ENCODE measurements around the gene ZC3HAV1L.

GRCh38 chr7:139058943-139059342 is 23.1 kb upstream of the ZC3HAV1L start:
- TF ChIP-seq, protein P1, sequence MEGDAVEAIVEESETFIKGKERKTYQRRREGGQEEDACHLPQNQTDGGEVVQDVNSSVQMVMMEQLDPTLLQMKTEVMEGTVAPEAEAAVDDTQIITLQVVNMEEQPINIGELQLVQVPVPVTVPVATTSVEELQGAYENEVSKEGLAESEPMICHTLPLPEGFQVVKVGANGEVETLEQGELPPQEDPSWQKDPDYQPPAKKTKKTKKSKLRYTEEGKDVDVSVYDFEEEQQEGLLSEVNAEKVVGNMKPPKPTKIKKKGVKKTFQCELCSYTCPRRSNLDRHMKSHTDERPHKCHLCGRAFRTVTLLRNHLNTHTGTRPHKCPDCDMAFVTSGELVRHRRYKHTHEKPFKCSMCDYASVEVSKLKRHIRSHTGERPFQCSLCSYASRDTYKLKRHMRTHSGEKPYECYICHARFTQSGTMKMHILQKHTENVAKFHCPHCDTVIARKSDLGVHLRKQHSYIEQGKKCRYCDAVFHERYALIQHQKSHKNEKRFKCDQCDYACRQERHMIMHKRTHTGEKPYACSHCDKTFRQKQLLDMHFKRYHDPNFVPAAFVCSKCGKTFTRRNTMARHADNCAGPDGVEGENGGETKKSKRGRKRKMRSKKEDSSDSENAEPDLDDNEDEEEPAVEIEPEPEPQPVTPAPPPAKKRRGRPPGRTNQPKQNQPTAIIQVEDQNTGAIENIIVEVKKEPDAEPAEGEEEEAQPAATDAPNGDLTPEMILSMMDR (IDR thresholded peaks at IDR 0.05), result no peak
- no peak for TF ChIP-seq POLR2A (IDR thresholded peaks at IDR 0.05)

Measured in adrenal gland (tissue), 5 donors.